Endothelial cell of umbilical vein (primary cell): ENCODE data around the gene NARS2. TPM values are rescaled to one million over a fixed set of nuclear protein-coding genes. Genes with fewer than 3 reads are reported as not detected.

ENCODE experiments used
- BruUV-seq: library from RNA; stranded (reverse); fragments of 400-500 nt; replicated peaks from 2 replicates; lab custom pipeline; 2021; lab: Mats Ljungman, UMichigan
- CTCF ChIA-PET: fragments of 300-600, 350-600 bp; sonication (Branson Sonifier 250); formaldehyde crosslinking; loops from one replicate; lab custom pipeline; 2021; ENCODE audit warnings: antibody characterized with exemption, inconsistent platforms; lab: Charles Lee
- POLR2A ChIA-PET: fragments of 300-600, 350-600 bp; sonication (Branson Sonifier 250); formaldehyde crosslinking; loops from one replicate; lab custom pipeline; 2021; ENCODE audit warnings: antibody characterized with exemption, inconsistent platforms; lab: Charles Lee
- DNase-seq: peaks from one replicate; pipeline ENCODE4 v3.0.0-alpha.2; 2011; ENCODE audit warnings: low read depth, low spot score
- FAIRE-seq: peaks from 2 replicates; lab custom pipeline; 2011; peaks lifted over from hg19 to GRCh38; lab: Jason Lieb, UNC
- H2AFZ ChIP-seq: 2 replicates; pipeline ENCODE4 v1.6.0; 2012; ENCODE audit warnings: low read depth, low read length, control low read depth, inconsistent platforms
- H3K27ac ChIP-seq: 2 replicates; pipeline ENCODE4 v1.5.1; 2011; ENCODE audit warnings: low read depth, mild to moderate bottlenecking, control low read depth, low read length, moderate library complexity; ENCODE audit not compliant: insufficient read depth
- H3K27me3 ChIP-seq, 2 experiments: 2 replicates each; pipeline versions ENCODE4 v1.6.0 to v1.6.1; 2011; ENCODE audit warnings: low read length in 2 of 2, mixed read lengths in 1 of 2; ENCODE audit not compliant: control insufficient read depth in 2 of 2, insufficient read depth in 2 of 2
- H3K36me3 ChIP-seq, 2 experiments: 2 replicates in 1 of 2; 3 replicates in 1 of 2; pipeline ENCODE4 v1.5.1; 2011; ENCODE audit warnings: low read length in 2 of 2, mild to moderate bottlenecking in 1 of 2, moderate library complexity in 1 of 2; ENCODE audit not compliant: control insufficient read depth in 2 of 2, insufficient read depth in 2 of 2; ENCODE audit errors: extremely low read depth in 1 of 2
- H3K4me1 ChIP-seq: 3 replicates; pipeline ENCODE4 v1.5.1; 2011; ENCODE audit warnings: mild to moderate bottlenecking, low read length; ENCODE audit not compliant: control insufficient read depth, insufficient read depth; ENCODE audit errors: extremely low read depth
- H3K4me2 ChIP-seq: 2 replicates; pipeline ENCODE4 v1.6.1; 2011; ENCODE audit warnings: low read length, control low read depth, mixed read lengths; ENCODE audit not compliant: insufficient read depth
- H3K4me3 ChIP-seq, 3 experiments: fragments of 200-600 bp in 1 of 3; sonication (generic), shearing (Covaris generic) in 1 of 3; replicated peaks in 1 of 3; 2 replicates each; pipeline ENCODE4 v1.5.1; 2011 to 2016; ENCODE audit warnings: control low read depth in 3 of 3, low read length in 3 of 3, mild to moderate bottlenecking in 2 of 3, inconsistent platforms in 1 of 3, low read depth in 1 of 3, moderate library complexity in 1 of 3; ENCODE audit not compliant: insufficient read depth in 1 of 3
- H3K79me2 ChIP-seq: 2 replicates; pipeline ENCODE4 v1.6.0; 2012; ENCODE audit warnings: low read length, inconsistent platforms; ENCODE audit not compliant: control insufficient read depth, insufficient read depth
- H3K9ac ChIP-seq: replicated peaks from 2 replicates; pipeline ENCODE3; 2011; ENCODE audit warnings: low read length, control low read depth; ENCODE audit not compliant: insufficient read depth; ENCODE audit errors: extremely low read depth
- H3K9me1 ChIP-seq: replicated peaks from 3 replicates; pipeline ENCODE4 v1.6.0; 2011; ENCODE audit warnings: mild to moderate bottlenecking, low read length; ENCODE audit not compliant: control insufficient read depth, insufficient read depth; ENCODE audit errors: extremely low read depth
- H3K9me3 ChIP-seq: replicated peaks from 2 replicates; pipeline ENCODE4 v1.5.1; 2012; ENCODE audit warnings: low read length, inconsistent platforms; ENCODE audit not compliant: control insufficient read depth, insufficient read depth
- H4K20me1 ChIP-seq: replicated peaks from 2 replicates; pipeline ENCODE3; 2011; ENCODE audit warnings: mild to moderate bottlenecking, low read length; ENCODE audit not compliant: control insufficient read depth, insufficient read depth; ENCODE audit errors: extremely low read depth
- EZH2 ChIP-seq: IDR thresholded peaks from 2 replicates; pipeline ENCODE4 v1.6.1; 2012; ENCODE audit warnings: borderline replicate concordance, low read depth, mild to moderate bottlenecking, moderate library complexity, low read length, inconsistent platforms; ENCODE audit not compliant: severe bottlenecking
- FOS ChIP-seq: IDR thresholded peaks from 2 replicates; pipeline ENCODE4 v1.6.1; 2011; ENCODE audit warnings: mild to moderate bottlenecking, low read length, moderate library complexity, borderline replicate concordance; ENCODE audit not compliant: insufficient read depth
- GATA2 ChIP-seq: IDR thresholded peaks from 2 replicates; pipeline ENCODE4 v1.7.0; 2011; ENCODE audit warnings: low read depth, mild to moderate bottlenecking, moderate library complexity, mixed read lengths, low read length; ENCODE audit not compliant: insufficient read length, insufficient read depth
- JUN ChIP-seq: IDR thresholded peaks from 2 replicates; pipeline ENCODE4 v1.6.1; 2011; ENCODE audit warnings: borderline replicate concordance, low read depth; ENCODE audit not compliant: insufficient read length, insufficient read depth
- MYC ChIP-seq: IDR thresholded peaks from one replicate; pipeline ENCODE4 v1.6.1; 2011; ENCODE audit warnings: mild to moderate bottlenecking, low read depth, low read length
- POLR2A ChIP-seq: IDR thresholded peaks from 2 replicates; pipeline ENCODE4 v1.6.1; 2012; ENCODE audit warnings: low read depth, mild to moderate bottlenecking, control low read depth, low read length
- POLR2AphosphoS5 ChIP-seq: IDR thresholded peaks from 2 replicates; pipeline ENCODE4 v1.6.1; 2012; ENCODE audit warnings: low read depth, mild to moderate bottlenecking, control low read depth, low read length, moderate library complexity; ENCODE audit not compliant: insufficient read depth
- dilution Hi-C: fragments of 300-500 bp; cut with MboI; formaldehyde crosslinking; loops from one replicate; pipeline ENCODE4 v1.15.0; 2019; ENCODE audit warnings: low sequenced_read_pairs; ENCODE audit not compliant: extremely low pct_ligation_motif_present
- intact Hi-C: fragments of 100-400 bp; cut with micrococcal nuclease; formaldehyde crosslinking; loops from one replicate; pipeline ENCODE4 v1.10.0; 2022
- polyA plus RNA-seq, 4 experiments: library from polyadenylated mRNA; depleted of rRNA in 3 of 4; stranded (reverse) in 3 of 4; unstranded in 1 of 4; fragments of >200 nt; gene quantifications; 2 replicates each; pipeline versions ENCODE4 v1.2.1 to v1.2.3, GENCODE V29; 2011 to 2012; ENCODE audit warnings: missing spikeins in 1 of 4
- total RNA-seq: library from RNA; stranded (reverse); gene quantifications from 2 replicates; pipeline ENCODE4 v1.2.3, GENCODE V29; 2021
- TF ChIP-seq, protein P1 (sequence below): IDR thresholded peaks from 2 replicates; pipeline ENCODE4 v1.6.1; 2011; ENCODE audit not compliant: insufficient read depth, insufficient read length
- TF ChIP-seq, protein P2 (sequence below), 2 donors: IDR thresholded peaks; 1 replicate in 1 of 2; 2 replicates in 1 of 2; pipeline ENCODE4 v1.5.1; 2011; ENCODE audit warnings: low read length in 2 of 2, mild to moderate bottlenecking in 2 of 2, moderate library complexity in 2 of 2, control low read depth in 1 of 2, inconsistent platforms in 1 of 2, low read depth in 1 of 2; ENCODE audit not compliant: insufficient read depth in 1 of 2; ENCODE audit errors: extremely low read depth in 1 of 2

The NARS2 gene
- total and polyA plus RNA-seq, 2 donors (not counting 3 experiments of a cell fraction or from before 2014, with no cell fraction given), result 6.9 to 16.7 TPM

DNA sequence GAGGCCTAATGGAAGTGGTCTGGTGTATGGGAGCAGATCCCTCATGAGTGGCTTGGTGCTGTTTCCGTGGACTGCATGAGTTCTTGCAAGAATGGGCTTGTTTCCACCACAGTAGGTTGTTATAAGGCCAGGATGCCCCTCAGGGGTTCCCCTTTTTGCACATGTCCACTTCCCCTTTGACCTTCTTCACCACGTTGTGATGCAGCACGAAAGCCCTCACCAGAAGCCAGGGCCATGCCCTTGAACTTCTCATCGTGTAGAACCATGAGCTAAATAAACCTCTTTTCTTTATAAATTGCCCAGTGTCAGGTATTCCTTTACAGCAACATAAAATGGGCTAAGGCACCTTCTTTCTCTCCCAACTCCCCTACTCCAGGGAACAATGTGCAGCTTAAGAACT lies 2.8 kb upstream of the NARS2 start:
- dilution Hi-C loops, result no loop called here
- ChIA-PET CTCF (no interaction called here), POLR2A (no interaction called here)
- H3K4me3 ChIP-seq, result no peak overlapping the region
- H3K79me2 ChIP-seq, result peaks cover 13% of the 10 kb centered on the region
- no peak overlapping the region for H2AFZ ChIP-seq
- H3K27ac ChIP-seq, result no peak overlapping the region
- H3K36me3 ChIP-seq, result no peaks in the 10 kb centered on the region
- H3K9me1 ChIP-seq, result no peaks in the 10 kb centered on the region
- no peak overlapping the region for H3K4me2 ChIP-seq
- H3K9me3 ChIP-seq, result no peaks in the 10 kb centered on the region
- intact Hi-C loops, result no loop called here
- no TSS peak for BruUV-seq
- no peak for FAIRE-seq
- TF ChIP-seq JUN (no peak), MYC (no peak), POLR2A (no peak), FOS (no peak), POLR2AphosphoS5 (no peak), EZH2 (no peak), GATA2 (no peak)
- TF ChIP-seq, protein P1, sequence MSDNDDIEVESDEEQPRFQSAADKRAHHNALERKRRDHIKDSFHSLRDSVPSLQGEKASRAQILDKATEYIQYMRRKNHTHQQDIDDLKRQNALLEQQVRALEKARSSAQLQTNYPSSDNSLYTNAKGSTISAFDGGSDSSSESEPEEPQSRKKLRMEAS, result no peak
- TF ChIP-seq, protein P2, sequence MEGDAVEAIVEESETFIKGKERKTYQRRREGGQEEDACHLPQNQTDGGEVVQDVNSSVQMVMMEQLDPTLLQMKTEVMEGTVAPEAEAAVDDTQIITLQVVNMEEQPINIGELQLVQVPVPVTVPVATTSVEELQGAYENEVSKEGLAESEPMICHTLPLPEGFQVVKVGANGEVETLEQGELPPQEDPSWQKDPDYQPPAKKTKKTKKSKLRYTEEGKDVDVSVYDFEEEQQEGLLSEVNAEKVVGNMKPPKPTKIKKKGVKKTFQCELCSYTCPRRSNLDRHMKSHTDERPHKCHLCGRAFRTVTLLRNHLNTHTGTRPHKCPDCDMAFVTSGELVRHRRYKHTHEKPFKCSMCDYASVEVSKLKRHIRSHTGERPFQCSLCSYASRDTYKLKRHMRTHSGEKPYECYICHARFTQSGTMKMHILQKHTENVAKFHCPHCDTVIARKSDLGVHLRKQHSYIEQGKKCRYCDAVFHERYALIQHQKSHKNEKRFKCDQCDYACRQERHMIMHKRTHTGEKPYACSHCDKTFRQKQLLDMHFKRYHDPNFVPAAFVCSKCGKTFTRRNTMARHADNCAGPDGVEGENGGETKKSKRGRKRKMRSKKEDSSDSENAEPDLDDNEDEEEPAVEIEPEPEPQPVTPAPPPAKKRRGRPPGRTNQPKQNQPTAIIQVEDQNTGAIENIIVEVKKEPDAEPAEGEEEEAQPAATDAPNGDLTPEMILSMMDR (IDR thresholded peaks at IDR 0.05; ENCODE audit: extremely low read depth in 1 of 2, insufficient read depth in 1 of 2, low read depth in 1 of 2, low read length in 2 of 2), result no peak
- no peak for DNase-seq
- no peak overlapping the region for H3K9ac ChIP-seq
- peaks cover 14% of the 10 kb centered on the region for H3K4me1 ChIP-seq
- H4K20me1 ChIP-seq, result no peaks in the 10 kb centered on the region
- peaks cover 2 to 6% of the 10 kb centered on the region in 2 experiments for H3K27me3 ChIP-seq
